HEK293 (cell line): ENCODE data around the gene RRBP1.

Experiments
- CTCF ChIA-PET: fragments of 350-600 bp; formaldehyde crosslinking; extraction: SDS; loops from one replicate; lab custom pipeline; 2021; ENCODE audit warnings: antibody characterized with exemption; lab: Yijun Ruan, JAX
- POLR2A ChIA-PET: fragments of 300-600 bp; formaldehyde crosslinking; extraction: SDS; loops from one replicate; lab custom pipeline; 2020; ENCODE audit warnings: antibody characterized with exemption, inconsistent platforms; lab: Yijun Ruan, JAX
- H3K27ac ChIP-seq: fragments of 200-500 bp; sonication (Bioruptor generic); 2 replicates; pipeline ENCODE4 v1.5.1; 2014; ENCODE audit warnings: low read depth, low read length, control low read depth, inconsistent platforms; ENCODE audit errors: extremely low read depth
- H3K36me3 ChIP-seq, 2 experiments: fragments of 200-500 bp in 1 of 2; sonication (Bioruptor generic) in 1 of 2; 1 replicate in 1 of 2; 2 replicates in 1 of 2; pipeline ENCODE4 v1.5.1; 2014 to 2017; ENCODE audit warnings: inconsistent platforms in 2 of 2, low read length in 2 of 2; ENCODE audit not compliant: control insufficient read depth in 2 of 2, insufficient read depth in 1 of 2
- H3K4me1 ChIP-seq: fragments of 200-500 bp; sonication (Bioruptor generic); 2 replicates; pipeline ENCODE4 v1.5.1; 2014; ENCODE audit warnings: mild to moderate bottlenecking, low read length, inconsistent platforms; ENCODE audit not compliant: control insufficient read depth, insufficient read depth
- H3K4me3 ChIP-seq: 2 replicates; pipeline ENCODE4 v1.5.1; 2011; ENCODE audit warnings: low read depth, mild to moderate bottlenecking, control low read depth, low read length, moderate library complexity
- H3K9me3 ChIP-seq: fragments of 200-500 bp; sonication (Bioruptor generic); 2 replicates; pipeline ENCODE4 v1.5.1; 2014; ENCODE audit warnings: low read depth, low read length, inconsistent platforms; ENCODE audit not compliant: control insufficient read depth, insufficient read depth
- BCL6B ChIP-seq: fragments of 450-650 bp; formaldehyde crosslinking; IDR thresholded peaks from 2 replicates; pipeline ENCODE4 v1.5.1; 2017; ENCODE audit warnings: missing biosample characterization, missing genetic modification characterization
- CTCF ChIP-seq: fragments of 450-650 bp; formaldehyde crosslinking; IDR thresholded peaks from 2 replicates; pipeline ENCODE4 v1.5.1; 2016; ENCODE audit warnings: missing biosample characterization, missing genetic modification characterization
- OSR2 ChIP-seq: fragments of 450-650 bp; formaldehyde crosslinking; IDR thresholded peaks from 2 replicates; pipeline ENCODE4 v1.5.1; 2016; ENCODE audit warnings: missing biosample characterization, missing genetic modification characterization
- SCRT1 ChIP-seq: fragments of 450-650 bp; formaldehyde crosslinking; IDR thresholded peaks from 2 replicates; pipeline ENCODE4 v1.5.1; 2016; ENCODE audit warnings: missing biosample characterization, missing genetic modification characterization, borderline replicate concordance
- SCRT2 ChIP-seq: fragments of 450-650 bp; formaldehyde crosslinking; IDR thresholded peaks from 2 replicates; pipeline ENCODE4 v1.5.1; 2016; ENCODE audit warnings: missing biosample characterization, missing genetic modification characterization
- YY2 ChIP-seq: fragments of 450-650 bp; formaldehyde crosslinking; IDR thresholded peaks from 2 replicates; pipeline ENCODE4 v1.5.1; 2016; ENCODE audit warnings: missing biosample characterization, missing genetic modification characterization
- ZNF112 ChIP-seq: fragments of 450-650 bp; formaldehyde crosslinking; IDR thresholded peaks from 2 replicates; pipeline ENCODE4 v1.5.0; 2017; ENCODE audit warnings: missing biosample characterization, missing genetic modification characterization
- ZNF280D ChIP-seq: fragments of 450-650 bp; formaldehyde crosslinking; IDR thresholded peaks from 2 replicates; pipeline ENCODE4 v1.5.1; 2016; ENCODE audit warnings: missing biosample characterization, missing genetic modification characterization
- ZNF473 ChIP-seq: fragments of 450-650 bp; formaldehyde crosslinking; IDR thresholded peaks from 2 replicates; pipeline ENCODE4 v1.5.1; 2017; ENCODE audit warnings: missing biosample characterization, missing genetic modification characterization
- ZNF521 ChIP-seq: fragments of 450-650 bp; formaldehyde crosslinking; IDR thresholded peaks from 2 replicates; pipeline ENCODE4 v1.5.1; 2017; ENCODE audit warnings: missing biosample characterization, mild to moderate bottlenecking, missing genetic modification characterization
- ZNF585B ChIP-seq: fragments of 450-650 bp; formaldehyde crosslinking; IDR thresholded peaks from 2 replicates; pipeline ENCODE4 v1.5.1; 2016; ENCODE audit warnings: missing biosample characterization, missing genetic modification characterization
- ZNF600 ChIP-seq: fragments of 450-650 bp; formaldehyde crosslinking; IDR thresholded peaks from 2 replicates; pipeline ENCODE4 v1.5.1; 2016; ENCODE audit warnings: missing biosample characterization, missing genetic modification characterization
- ZNF707 ChIP-seq: fragments of 450-650 bp; formaldehyde crosslinking; IDR thresholded peaks from 2 replicates; pipeline ENCODE4 v1.5.1; 2016; ENCODE audit warnings: missing biosample characterization, missing genetic modification characterization
- ZSCAN18 ChIP-seq: fragments of 450-650 bp; formaldehyde crosslinking; IDR thresholded peaks from 2 replicates; pipeline ENCODE4 v1.5.1; 2016; ENCODE audit warnings: missing biosample characterization, missing genetic modification characterization

Gene RRBP1

GRCh38 chr20:17654649-17655285, 27.3 kb downstream of the RRBP1 start:
- no peak overlapping the region for H3K27ac ChIP-seq
- ChIA-PET CTCF (interaction anchor here (0.6 to 2.1 kb wide), 22 partner anchors 11 to 886 kb away, joined by 3 to 19 read pairs (median 4); partner anchors contain the start of gene RRBP1), POLR2A (no interaction called here)
- H3K36me3 ChIP-seq = peaks cover 0 to 44% of the 10 kb centered on the region in 2 experiments; a peak in 2 of 3 replicates
- TF ChIP-seq ZNF280D (tag by site-specific recombination) (no peak), ZNF473 (tag by site-specific recombination) (no peak), ZNF600 (tag by site-specific recombination) (no peak), ZNF585B (tag by site-specific recombination) (no peak)
- H3K4me1 ChIP-seq = peaks cover 3% of the 10 kb centered on the region; the same call in 1 of the 2 replicates
- H3K9me3 ChIP-seq = no peaks in the 10 kb centered on the region
- no peak overlapping the region for H3K4me3 ChIP-seq

GRCh38 chr20:17653835-17654648, 28.0 kb downstream of the RRBP1 start:
- POLR2A ChIA-PET = no interaction called here
- H3K4me3 ChIP-seq = no peak overlapping the region
- no peak overlapping the region for H3K27ac ChIP-seq
- peaks cover 0 to 43% of the 10 kb centered on the region in 2 experiments; a peak in 2 of 3 replicates for H3K36me3 ChIP-seq
- CTCF ChIA-PET = interaction anchor here (0.7 to 2.1 kb wide), 10 partner anchors 12 to 284 kb away, joined by 3 to 19 read pairs (median 4); no protein-coding TSS in a partner anchor
- peaks cover 3% of the 10 kb centered on the region; the same call in 1 of the 2 replicates for H3K4me1 ChIP-seq
- no peak for TF ChIP-seq SCRT2 (tag by site-specific recombination)
- no peak for TF ChIP-seq ZSCAN18
- no peak for TF ChIP-seq ZNF707 (tag by site-specific recombination)
- TF ChIP-seq CTCF = no peak
- TF ChIP-seq ZNF521 (tag by site-specific recombination) = no peak
- no peak for TF ChIP-seq ZNF112 (tag by site-specific recombination)
- TF ChIP-seq OSR2 = no peak
- no peak for TF ChIP-seq BCL6B (tag by site-specific recombination)
- TF ChIP-seq SCRT1 (tag by site-specific recombination) = no peak
- no peak for TF ChIP-seq YY2 (tag by site-specific recombination)
- H3K9me3 ChIP-seq = no peaks in the 10 kb centered on the region
